ENCODE data around the gene MAPRE3. TPM values are rescaled to one million over a fixed set of nuclear protein-coding genes. Genes with fewer than 3 reads are reported as not detected.

The MAPRE3 gene
- total and polyA plus RNA-seq, 9 of the 15 experiments (the other 6 are each of a cell fraction or from before 2014, with no cell fraction given) = 0.70 to 43.2 (median 12.6) TPM

- TF ChIP-seq BCL6 (CRISPR knock-in tag; IDR thresholded peaks at IDR 0.05) (no peak), ZNF184 (CRISPR knock-in tag; IDR thresholded peaks at IDR 0.05) (no peak), FOS (IDR thresholded peaks at IDR 0.05; ENCODE audit: extremely low read depth, insufficient read length) (no peak), ZNF174 (CRISPR knock-in tag; IDR thresholded peaks at IDR 0.05) (no peak), NR4A1 (CRISPR knock-in tag; IDR thresholded peaks at IDR 0.05) (no peak), NR4A1 (tag; IDR thresholded peaks at IDR 0.05) (no peak), NR1H2 (CRISPR knock-in tag; IDR thresholded peaks at IDR 0.05) (peak; percentile 61; the same call in 1 of the 2 replicates), ZBTB43 (CRISPR knock-in tag; IDR thresholded peaks at IDR 0.05) (no peak), ZNF146 (CRISPR knock-in tag; IDR thresholded peaks at IDR 0.05; ENCODE audit: unreplicated experiment) (no peak), ZNF280A (IDR thresholded peaks at IDR 0.05; ENCODE audit: low read depth, partially characterized antibody) (no peak), CTCF (IDR thresholded peaks at IDR 0.05 in 2 of 3, conservative IDR thresholded peaks at IDR 0.05 in 1 of 3; ENCODE audit: insufficient read depth in 2 of 3, low read depth in 1 of 3, low read length in 3 of 3) (0 out of 6 replicates have a peak, but pooled peaks of 1 of the 3 experiments have one; percentile 12), TBP (optimal IDR thresholded peaks at IDR 0.05; ENCODE audit: low read depth, low read length) (peak; percentile 75), ZNF561 (CRISPR knock-in tag; conservative IDR thresholded peaks at IDR 0.05) (no peak), HOXB6 (CRISPR knock-in tag; IDR thresholded peaks at IDR 0.05; ENCODE audit: borderline replicate concordance) (no peak), CHD4 (IDR thresholded peaks at IDR 0.05; ENCODE audit: insufficient read depth, insufficient replicate concordance, low read depth, low read length, poor library complexity, severe bottlenecking) (no peak), L3MBTL2 (IDR thresholded peaks at IDR 0.05) (peak; percentile 55), HCFC1 (IDR thresholded peaks at IDR 0.05; ENCODE audit: low read depth, low read length) (peak; percentile 78), RAD21 (CRISPR knock-in tag; conservative IDR thresholded peaks at IDR 0.05 in 1 of 2, IDR thresholded peaks at IDR 0.05 in 1 of 2) (no peak), BMI1 (IDR thresholded peaks at IDR 0.05; ENCODE audit: low read length) (no peak), TFAM (CRISPR knock-in tag; conservative IDR thresholded peaks at IDR 0.05) (no peak), ZNF583 (CRISPR knock-in tag; IDR thresholded peaks at IDR 0.05) (no peak), PYGO2 (tag; IDR thresholded peaks at IDR 0.05) (no peak), ZNF165 (CRISPR knock-in tag; IDR thresholded peaks at IDR 0.05; ENCODE audit: borderline replicate concordance) (no peak), SETDB1 (IDR thresholded peaks at IDR 0.05; ENCODE audit: low read length) (no peak)
Measured at GRCh38 chr2:27071277-27071989, 101.0 kb downstream of the MAPRE3 start, which contains the start of gene OST4 (continued).

Data from K562 (cell line).